ENCODE data around the gene OR5M3. TPM values are rescaled to one million over a fixed set of nuclear protein-coding genes. Genes with fewer than 3 reads are reported as not detected.

Gene OR5M3
- polyA plus RNA-seq, 1 of the 3 experiments (the other 2 are of a cell fraction), result not detected

DNA sequence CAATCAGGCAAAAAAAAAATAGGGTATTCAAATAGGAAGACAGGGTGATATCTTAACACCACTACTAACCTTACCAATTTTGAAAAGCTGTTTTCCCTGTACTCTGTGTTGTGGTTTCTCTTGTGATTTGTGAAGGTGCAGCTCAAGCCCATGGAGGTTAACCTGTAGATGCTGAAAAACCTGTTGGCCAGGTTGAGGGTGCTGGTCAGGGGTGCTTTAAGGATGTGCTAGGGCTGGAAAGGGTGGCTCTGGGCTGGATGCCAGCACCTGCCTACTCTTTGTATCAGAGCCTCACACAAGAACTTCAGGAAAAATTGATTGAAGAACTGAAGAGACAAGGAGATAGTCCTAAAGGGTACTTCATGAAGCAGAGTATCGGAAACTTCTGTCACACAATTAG is 36.3 kb upstream of the OR5M3 start:
- WGBS (ENCODE audit: low lambda C conversion rate), result 0% methylated on average over 1 of the region's 1 CpG
- TF ChIP-seq, protein P1, sequence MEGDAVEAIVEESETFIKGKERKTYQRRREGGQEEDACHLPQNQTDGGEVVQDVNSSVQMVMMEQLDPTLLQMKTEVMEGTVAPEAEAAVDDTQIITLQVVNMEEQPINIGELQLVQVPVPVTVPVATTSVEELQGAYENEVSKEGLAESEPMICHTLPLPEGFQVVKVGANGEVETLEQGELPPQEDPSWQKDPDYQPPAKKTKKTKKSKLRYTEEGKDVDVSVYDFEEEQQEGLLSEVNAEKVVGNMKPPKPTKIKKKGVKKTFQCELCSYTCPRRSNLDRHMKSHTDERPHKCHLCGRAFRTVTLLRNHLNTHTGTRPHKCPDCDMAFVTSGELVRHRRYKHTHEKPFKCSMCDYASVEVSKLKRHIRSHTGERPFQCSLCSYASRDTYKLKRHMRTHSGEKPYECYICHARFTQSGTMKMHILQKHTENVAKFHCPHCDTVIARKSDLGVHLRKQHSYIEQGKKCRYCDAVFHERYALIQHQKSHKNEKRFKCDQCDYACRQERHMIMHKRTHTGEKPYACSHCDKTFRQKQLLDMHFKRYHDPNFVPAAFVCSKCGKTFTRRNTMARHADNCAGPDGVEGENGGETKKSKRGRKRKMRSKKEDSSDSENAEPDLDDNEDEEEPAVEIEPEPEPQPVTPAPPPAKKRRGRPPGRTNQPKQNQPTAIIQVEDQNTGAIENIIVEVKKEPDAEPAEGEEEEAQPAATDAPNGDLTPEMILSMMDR (IDR thresholded peaks at IDR 0.05), result no peak
- TF ChIP-seq SMC3 (IDR thresholded peaks at IDR 0.05; ENCODE audit: low read depth, low read length) (no peak), RFX5 (IDR thresholded peaks at IDR 0.05; ENCODE audit: low read length) (no peak), FOSL2 (IDR thresholded peaks at IDR 0.05; ENCODE audit: borderline replicate concordance, low read depth) (no peak), ELF1 (IDR thresholded peaks at IDR 0.05) (no peak), MXI1 (IDR thresholded peaks at IDR 0.05; ENCODE audit: low read depth, low read length) (no peak), TEAD4 (IDR thresholded peaks at IDR 0.05; ENCODE audit: borderline replicate concordance, insufficient read depth) (no peak), NRF1 (IDR thresholded peaks at IDR 0.05; ENCODE audit: low read depth, low read length) (no peak), TCF12 (IDR thresholded peaks at IDR 0.05) (no peak), CHD2 (IDR thresholded peaks at IDR 0.05; ENCODE audit: low read length, partially characterized antibody) (no peak), TAF1 (IDR thresholded peaks at IDR 0.05; ENCODE audit: borderline replicate concordance, low read depth, low read length) (no peak), YY1 (IDR thresholded peaks at IDR 0.05; ENCODE audit: low read depth) (no peak)
- TF ChIP-seq, protein P2, sequence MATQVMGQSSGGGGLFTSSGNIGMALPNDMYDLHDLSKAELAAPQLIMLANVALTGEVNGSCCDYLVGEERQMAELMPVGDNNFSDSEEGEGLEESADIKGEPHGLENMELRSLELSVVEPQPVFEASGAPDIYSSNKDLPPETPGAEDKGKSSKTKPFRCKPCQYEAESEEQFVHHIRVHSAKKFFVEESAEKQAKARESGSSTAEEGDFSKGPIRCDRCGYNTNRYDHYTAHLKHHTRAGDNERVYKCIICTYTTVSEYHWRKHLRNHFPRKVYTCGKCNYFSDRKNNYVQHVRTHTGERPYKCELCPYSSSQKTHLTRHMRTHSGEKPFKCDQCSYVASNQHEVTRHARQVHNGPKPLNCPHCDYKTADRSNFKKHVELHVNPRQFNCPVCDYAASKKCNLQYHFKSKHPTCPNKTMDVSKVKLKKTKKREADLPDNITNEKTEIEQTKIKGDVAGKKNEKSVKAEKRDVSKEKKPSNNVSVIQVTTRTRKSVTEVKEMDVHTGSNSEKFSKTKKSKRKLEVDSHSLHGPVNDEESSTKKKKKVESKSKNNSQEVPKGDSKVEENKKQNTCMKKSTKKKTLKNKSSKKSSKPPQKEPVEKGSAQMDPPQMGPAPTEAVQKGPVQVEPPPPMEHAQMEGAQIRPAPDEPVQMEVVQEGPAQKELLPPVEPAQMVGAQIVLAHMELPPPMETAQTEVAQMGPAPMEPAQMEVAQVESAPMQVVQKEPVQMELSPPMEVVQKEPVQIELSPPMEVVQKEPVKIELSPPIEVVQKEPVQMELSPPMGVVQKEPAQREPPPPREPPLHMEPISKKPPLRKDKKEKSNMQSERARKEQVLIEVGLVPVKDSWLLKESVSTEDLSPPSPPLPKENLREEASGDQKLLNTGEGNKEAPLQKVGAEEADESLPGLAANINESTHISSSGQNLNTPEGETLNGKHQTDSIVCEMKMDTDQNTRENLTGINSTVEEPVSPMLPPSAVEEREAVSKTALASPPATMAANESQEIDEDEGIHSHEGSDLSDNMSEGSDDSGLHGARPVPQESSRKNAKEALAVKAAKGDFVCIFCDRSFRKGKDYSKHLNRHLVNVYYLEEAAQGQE (IDR thresholded peaks at IDR 0.05; ENCODE audit: low read depth, low read length), result no peak
- TF ChIP-seq, protein P3, sequence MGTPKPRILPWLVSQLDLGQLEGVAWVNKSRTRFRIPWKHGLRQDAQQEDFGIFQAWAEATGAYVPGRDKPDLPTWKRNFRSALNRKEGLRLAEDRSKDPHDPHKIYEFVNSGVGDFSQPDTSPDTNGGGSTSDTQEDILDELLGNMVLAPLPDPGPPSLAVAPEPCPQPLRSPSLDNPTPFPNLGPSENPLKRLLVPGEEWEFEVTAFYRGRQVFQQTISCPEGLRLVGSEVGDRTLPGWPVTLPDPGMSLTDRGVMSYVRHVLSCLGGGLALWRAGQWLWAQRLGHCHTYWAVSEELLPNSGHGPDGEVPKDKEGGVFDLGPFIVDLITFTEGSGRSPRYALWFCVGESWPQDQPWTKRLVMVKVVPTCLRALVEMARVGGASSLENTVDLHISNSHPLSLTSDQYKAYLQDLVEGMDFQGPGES (IDR thresholded peaks at IDR 0.05; ENCODE audit: low read depth, low read length), result no peak
- TF ChIP-seq, protein P4, sequence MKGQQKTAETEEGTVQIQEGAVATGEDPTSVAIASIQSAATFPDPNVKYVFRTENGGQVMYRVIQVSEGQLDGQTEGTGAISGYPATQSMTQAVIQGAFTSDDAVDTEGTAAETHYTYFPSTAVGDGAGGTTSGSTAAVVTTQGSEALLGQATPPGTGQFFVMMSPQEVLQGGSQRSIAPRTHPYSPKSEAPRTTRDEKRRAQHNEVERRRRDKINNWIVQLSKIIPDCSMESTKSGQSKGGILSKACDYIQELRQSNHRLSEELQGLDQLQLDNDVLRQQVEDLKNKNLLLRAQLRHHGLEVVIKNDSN (IDR thresholded peaks at IDR 0.05; ENCODE audit: borderline replicate concordance, low read depth), result no peak
- TF ChIP-seq, protein P5, sequence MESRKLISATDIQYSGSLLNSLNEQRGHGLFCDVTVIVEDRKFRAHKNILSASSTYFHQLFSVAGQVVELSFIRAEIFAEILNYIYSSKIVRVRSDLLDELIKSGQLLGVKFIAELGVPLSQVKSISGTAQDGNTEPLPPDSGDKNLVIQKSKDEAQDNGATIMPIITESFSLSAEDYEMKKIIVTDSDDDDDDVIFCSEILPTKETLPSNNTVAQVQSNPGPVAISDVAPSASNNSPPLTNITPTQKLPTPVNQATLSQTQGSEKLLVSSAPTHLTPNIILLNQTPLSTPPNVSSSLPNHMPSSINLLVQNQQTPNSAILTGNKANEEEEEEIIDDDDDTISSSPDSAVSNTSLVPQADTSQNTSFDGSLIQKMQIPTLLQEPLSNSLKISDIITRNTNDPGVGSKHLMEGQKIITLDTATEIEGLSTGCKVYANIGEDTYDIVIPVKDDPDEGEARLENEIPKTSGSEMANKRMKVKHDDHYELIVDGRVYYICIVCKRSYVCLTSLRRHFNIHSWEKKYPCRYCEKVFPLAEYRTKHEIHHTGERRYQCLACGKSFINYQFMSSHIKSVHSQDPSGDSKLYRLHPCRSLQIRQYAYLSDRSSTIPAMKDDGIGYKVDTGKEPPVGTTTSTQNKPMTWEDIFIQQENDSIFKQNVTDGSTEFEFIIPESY (IDR thresholded peaks at IDR 0.05; ENCODE audit: borderline replicate concordance, low read depth), result no peak

More for the DNA sequence above, 36.3 kb upstream of the OR5M3 start:
- no peak overlapping the region for H3K4me3 ChIP-seq (ENCODE audit: low read depth in 2 of 2, low read length in 1 of 2)
- ChIA-PET POLR2A (no interaction called here), CTCF (no interaction called here)
- H3K36me3 ChIP-seq (replicated peaks in 1 of 2; ENCODE audit: control insufficient read depth in 1 of 2, insufficient read depth in 2 of 2, low read length in 1 of 2), result no peaks in the 10 kb centered on the region
- no peaks in the 10 kb centered on the region for H3K4me1 ChIP-seq (ENCODE audit: control insufficient read depth in 1 of 2, insufficient read depth in 2 of 2, low read depth in 1 of 2, low read length in 1 of 2)
- no peaks in the 10 kb centered on the region for H3F3A ChIP-seq (replicated peaks; ENCODE audit: insufficient read depth)
- H3K9me2 ChIP-seq, result no peaks in the 10 kb centered on the region
- H4K20me1 ChIP-seq (ENCODE audit: insufficient read depth), result no peaks in the 10 kb centered on the region
- no peak overlapping the region for H2AFZ ChIP-seq (ENCODE audit: low read depth)
- H3K9me3 ChIP-seq, result no peaks in the 10 kb centered on the region
- H3K4me2 ChIP-seq, result no peak overlapping the region
- H3K27me3 ChIP-seq (ENCODE audit: insufficient read depth), result no peaks in the 10 kb centered on the region
- H3K27ac ChIP-seq (ENCODE audit: low read depth in 2 of 2, low read length in 1 of 2), result no peak overlapping the region
- no peak overlapping the region for H3K9ac ChIP-seq
- no peaks in the 10 kb centered on the region for H3K79me2 ChIP-seq (ENCODE audit: insufficient read depth)
- DNase-seq, result no peak

All from SK-N-SH (cell line).